ENCODE results near the gene PRDM16.

DNA sequence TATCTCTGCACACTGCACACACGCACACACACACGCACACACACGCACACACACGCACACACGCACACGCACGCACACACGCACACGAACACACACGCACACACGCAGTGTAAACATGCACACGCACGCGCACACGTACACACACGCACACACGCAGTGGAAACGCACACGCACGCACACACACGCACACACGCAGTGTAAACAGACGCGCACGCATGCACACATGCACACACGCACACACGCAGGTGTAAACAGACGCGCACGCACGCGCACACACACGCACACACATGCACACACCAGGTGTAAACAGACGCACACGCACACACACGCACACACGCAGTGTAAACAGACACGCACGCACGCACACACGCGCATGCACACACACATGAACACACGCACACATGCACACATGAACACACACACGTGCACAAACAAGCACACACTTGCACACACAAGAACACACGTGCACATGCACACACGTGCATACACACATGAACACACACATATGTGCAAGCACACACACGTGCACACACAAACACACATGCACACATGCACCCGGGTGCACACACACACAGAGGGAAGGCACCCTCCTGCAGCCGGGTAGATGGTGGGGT, 45.2 kb downstream of the PRDM16 start:
- TF ChIP-seq, protein P1, sequence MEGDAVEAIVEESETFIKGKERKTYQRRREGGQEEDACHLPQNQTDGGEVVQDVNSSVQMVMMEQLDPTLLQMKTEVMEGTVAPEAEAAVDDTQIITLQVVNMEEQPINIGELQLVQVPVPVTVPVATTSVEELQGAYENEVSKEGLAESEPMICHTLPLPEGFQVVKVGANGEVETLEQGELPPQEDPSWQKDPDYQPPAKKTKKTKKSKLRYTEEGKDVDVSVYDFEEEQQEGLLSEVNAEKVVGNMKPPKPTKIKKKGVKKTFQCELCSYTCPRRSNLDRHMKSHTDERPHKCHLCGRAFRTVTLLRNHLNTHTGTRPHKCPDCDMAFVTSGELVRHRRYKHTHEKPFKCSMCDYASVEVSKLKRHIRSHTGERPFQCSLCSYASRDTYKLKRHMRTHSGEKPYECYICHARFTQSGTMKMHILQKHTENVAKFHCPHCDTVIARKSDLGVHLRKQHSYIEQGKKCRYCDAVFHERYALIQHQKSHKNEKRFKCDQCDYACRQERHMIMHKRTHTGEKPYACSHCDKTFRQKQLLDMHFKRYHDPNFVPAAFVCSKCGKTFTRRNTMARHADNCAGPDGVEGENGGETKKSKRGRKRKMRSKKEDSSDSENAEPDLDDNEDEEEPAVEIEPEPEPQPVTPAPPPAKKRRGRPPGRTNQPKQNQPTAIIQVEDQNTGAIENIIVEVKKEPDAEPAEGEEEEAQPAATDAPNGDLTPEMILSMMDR (IDR thresholded peaks at IDR 0.05) = no peak
- no peak for TF ChIP-seq POLR2A (IDR thresholded peaks at IDR 0.05)

All from testis (tissue), 2 donors.